ENCODE results near the gene OR5B12. TPM values are rescaled to one million over a fixed set of nuclear protein-coding genes. Genes with fewer than 3 reads are reported as not detected.

OR5B12 gene
- total RNA-seq, 1 donor from 2014 or later, result not detected

DNA sequence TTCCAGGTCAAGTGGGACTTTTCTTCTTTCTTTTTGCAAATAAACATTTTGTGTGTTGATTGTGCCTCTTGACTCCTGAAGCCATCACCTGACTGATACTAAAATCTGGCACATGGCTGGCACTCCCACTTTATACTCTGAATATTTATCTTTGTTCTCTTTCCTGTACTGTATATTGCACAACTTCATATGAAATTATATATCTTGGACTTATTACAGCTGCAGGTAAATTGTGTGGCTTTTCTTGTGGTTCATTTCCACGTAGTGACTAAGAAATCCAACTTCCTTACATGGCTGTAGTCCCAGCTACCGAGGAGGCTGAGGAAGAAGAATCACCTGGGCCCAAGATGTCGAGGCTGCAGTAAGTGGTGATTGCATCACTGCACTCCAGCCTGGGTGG lies 23.7 kb upstream of the OR5B12 start:
- no peak overlapping the region for H3K27ac ChIP-seq (replicated peaks)
- no peaks in the 10 kb centered on the region for H3K27me3 ChIP-seq (ENCODE audit: low read depth)
- H3K36me3 ChIP-seq, result no peaks in the 10 kb centered on the region
- intact Hi-C loops (cut with micrococcal nuclease), result no loop called here
- DNase-seq, result no peak
- H3K9me3 ChIP-seq (replicated peaks), result peaks cover 26% of the 10 kb centered on the region
- H3K4me1 ChIP-seq, result no peaks in the 10 kb centered on the region
- TF ChIP-seq, protein P1, sequence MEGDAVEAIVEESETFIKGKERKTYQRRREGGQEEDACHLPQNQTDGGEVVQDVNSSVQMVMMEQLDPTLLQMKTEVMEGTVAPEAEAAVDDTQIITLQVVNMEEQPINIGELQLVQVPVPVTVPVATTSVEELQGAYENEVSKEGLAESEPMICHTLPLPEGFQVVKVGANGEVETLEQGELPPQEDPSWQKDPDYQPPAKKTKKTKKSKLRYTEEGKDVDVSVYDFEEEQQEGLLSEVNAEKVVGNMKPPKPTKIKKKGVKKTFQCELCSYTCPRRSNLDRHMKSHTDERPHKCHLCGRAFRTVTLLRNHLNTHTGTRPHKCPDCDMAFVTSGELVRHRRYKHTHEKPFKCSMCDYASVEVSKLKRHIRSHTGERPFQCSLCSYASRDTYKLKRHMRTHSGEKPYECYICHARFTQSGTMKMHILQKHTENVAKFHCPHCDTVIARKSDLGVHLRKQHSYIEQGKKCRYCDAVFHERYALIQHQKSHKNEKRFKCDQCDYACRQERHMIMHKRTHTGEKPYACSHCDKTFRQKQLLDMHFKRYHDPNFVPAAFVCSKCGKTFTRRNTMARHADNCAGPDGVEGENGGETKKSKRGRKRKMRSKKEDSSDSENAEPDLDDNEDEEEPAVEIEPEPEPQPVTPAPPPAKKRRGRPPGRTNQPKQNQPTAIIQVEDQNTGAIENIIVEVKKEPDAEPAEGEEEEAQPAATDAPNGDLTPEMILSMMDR (IDR thresholded peaks at IDR 0.05; ENCODE audit: borderline replicate concordance), result no peak
- H3K4me3 ChIP-seq, result no peak overlapping the region

DNA sequence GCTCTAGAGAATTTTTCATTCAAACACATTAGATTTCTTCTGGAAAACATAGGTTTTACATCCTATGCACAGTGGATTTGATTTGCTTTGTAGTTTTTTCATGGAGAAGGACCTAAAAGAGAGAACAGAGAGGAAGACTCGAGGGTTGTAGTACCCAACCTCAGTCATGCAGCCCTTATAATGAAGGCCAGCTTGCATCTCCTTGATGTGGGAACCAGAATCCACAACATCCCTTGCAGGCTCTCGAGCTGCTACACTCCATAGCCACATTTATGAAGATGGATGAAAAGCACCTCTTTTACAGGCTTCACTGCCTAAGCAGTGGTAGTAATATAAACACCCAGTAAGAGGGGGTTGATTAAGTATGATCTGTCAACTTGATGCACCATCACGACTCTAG lies 9.5 kb upstream of the OR5B12 start:
- no peaks in the 10 kb centered on the region for H3K4me1 ChIP-seq
- no peak overlapping the region for H3K4me3 ChIP-seq
- no peak for DNase-seq
- H3K36me3 ChIP-seq, result no peaks in the 10 kb centered on the region
- H3K27ac ChIP-seq (replicated peaks), result no peak overlapping the region
- H3K27me3 ChIP-seq (ENCODE audit: low read depth), result no peaks in the 10 kb centered on the region
- intact Hi-C loops (cut with micrococcal nuclease), result no loop called here
- TF ChIP-seq, protein P1 (IDR thresholded peaks at IDR 0.05; ENCODE audit: borderline replicate concordance), result no peak
- H3K9me3 ChIP-seq (replicated peaks), result peaks cover 46% of the 10 kb centered on the region

DNA sequence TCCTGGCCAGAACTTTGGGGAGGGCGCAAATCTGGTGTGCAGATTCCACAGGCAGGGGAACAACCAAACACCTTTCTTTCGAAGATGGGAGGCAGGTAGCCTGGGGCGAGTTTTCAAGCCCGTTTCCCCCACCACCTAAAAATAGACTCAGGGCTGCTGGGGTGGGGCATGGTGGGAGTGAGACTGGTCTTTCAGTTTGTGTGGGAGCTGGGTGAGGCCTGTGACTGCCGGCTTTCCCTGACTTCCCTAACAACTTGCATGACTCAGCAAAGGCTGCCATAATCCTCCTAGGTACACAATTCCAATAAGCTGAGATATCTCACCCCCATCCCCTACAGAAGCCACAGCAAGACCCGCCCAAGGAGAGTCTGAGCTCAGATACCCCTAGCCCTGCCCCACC lies 4.3 kb upstream of the OR5B12 start:
- peaks cover 69% of the 10 kb centered on the region for H3K9me3 ChIP-seq (replicated peaks)
- no peaks in the 10 kb centered on the region for H3K27me3 ChIP-seq (ENCODE audit: low read depth)
- intact Hi-C loops (cut with micrococcal nuclease), result no loop called here
- H3K27ac ChIP-seq (replicated peaks), result no peak overlapping the region
- no peaks in the 10 kb centered on the region for H3K4me1 ChIP-seq
- H3K4me3 ChIP-seq, result no peak overlapping the region
- TF ChIP-seq, protein P1 (IDR thresholded peaks at IDR 0.05; ENCODE audit: borderline replicate concordance), result no peak
- no peaks in the 10 kb centered on the region for H3K36me3 ChIP-seq
- DNase-seq, result no peak

DNA sequence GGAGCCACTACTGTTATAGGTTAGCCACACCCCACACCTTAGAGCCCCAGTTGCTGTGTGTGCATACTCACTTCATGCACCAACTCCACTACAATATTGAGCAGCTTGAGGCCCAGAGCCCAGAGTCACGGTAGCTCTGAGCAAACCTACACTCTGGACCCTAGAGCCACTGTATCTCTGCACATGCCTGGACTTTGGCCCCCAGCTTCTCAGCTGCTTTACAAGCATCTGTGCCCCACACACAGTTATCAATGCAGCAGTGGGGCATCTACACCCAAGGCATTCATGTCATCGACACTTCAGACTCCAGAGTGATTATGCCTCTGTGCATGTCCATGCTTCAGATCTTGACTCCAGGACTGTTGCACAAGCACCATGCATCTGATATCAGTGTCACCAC lies 2.3 kb upstream of the OR5B12 start:
- H3K27me3 ChIP-seq (ENCODE audit: low read depth), result no peaks in the 10 kb centered on the region
- H3K27ac ChIP-seq (replicated peaks), result no peak overlapping the region
- intact Hi-C loops (cut with micrococcal nuclease), result no loop called here
- TF ChIP-seq, protein P1 (IDR thresholded peaks at IDR 0.05; ENCODE audit: borderline replicate concordance), result no peak
- peaks cover 58% of the 10 kb centered on the region for H3K9me3 ChIP-seq (replicated peaks)
- no peak for DNase-seq
- H3K36me3 ChIP-seq, result no peaks in the 10 kb centered on the region
- no peak overlapping the region for H3K4me3 ChIP-seq
- H3K4me1 ChIP-seq, result no peaks in the 10 kb centered on the region

DNA sequence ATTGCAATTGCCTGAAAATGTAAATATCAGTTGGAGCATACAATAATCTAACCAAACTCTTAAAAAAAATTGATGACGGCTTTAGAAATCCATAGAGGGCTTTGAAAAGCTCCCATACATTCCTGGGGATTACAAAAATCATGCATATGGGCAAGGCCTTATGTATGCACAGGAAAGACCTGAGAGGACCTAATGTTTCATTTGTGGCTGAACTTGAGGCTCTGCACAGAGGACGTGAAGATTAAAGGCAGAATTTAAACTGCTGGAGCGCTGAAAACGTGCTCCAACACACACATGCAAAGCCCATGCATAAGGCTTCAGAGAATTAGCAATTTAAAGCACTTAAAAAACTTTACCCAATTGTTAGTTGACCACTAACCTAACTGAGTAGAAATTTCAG lies 3.5 kb downstream of the OR5B12 start:
- Histone ChIP-seq H3K27me3 (ENCODE audit: low read depth) (no peaks in the 10 kb centered on the region), H3K36me3 (no peaks in the 10 kb centered on the region), H3K9me3 (replicated peaks) (peaks cover 22% of the 10 kb centered on the region), H3K4me3 (no peak overlapping the region), H3K4me1 (no peaks in the 10 kb centered on the region), H3K27ac (replicated peaks) (no peak overlapping the region)
- TF ChIP-seq, protein P1 (IDR thresholded peaks at IDR 0.05; ENCODE audit: borderline replicate concordance), result no peak
- intact Hi-C loops (cut with micrococcal nuclease), result no loop called here
- DNase-seq, result no peak

DNA sequence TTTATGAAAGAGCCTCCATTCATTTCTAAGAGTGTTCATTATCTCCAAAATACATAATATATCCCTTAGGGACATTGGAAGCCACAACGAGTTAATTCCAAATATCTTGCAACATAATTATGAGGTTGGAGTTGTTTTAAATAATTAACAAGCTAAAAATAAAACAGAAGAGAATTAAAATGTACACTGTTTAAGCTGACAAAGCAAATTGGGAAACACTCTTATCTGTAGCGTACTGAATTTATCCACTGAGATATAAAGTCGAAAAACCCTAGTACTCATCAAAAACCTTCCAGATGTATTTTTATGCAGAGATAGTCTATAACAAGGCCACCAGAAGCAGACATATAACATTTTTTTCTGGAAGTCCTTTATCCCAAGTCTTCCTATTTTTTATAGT lies 7.8 kb downstream of the OR5B12 start:
- no peaks in the 10 kb centered on the region for H3K4me1 ChIP-seq
- no peak overlapping the region for H3K27ac ChIP-seq (replicated peaks)
- H3K36me3 ChIP-seq, result no peaks in the 10 kb centered on the region
- H3K9me3 ChIP-seq (replicated peaks), result peaks cover 37% of the 10 kb centered on the region
- H3K27me3 ChIP-seq (ENCODE audit: low read depth), result no peaks in the 10 kb centered on the region
- TF ChIP-seq, protein P1 (IDR thresholded peaks at IDR 0.05; ENCODE audit: borderline replicate concordance), result no peak
- intact Hi-C loops (cut with micrococcal nuclease), result no loop called here
- DNase-seq, result no peak
- H3K4me3 ChIP-seq, result no peak overlapping the region
